Measurements from ENCODE around the gene ZFP36L2. TPM values are rescaled to one million over a fixed set of nuclear protein-coding genes. Genes with fewer than 3 reads are reported as not detected.

The ZFP36L2 gene
- polyA plus RNA-seq, 1 of the 3 experiments (the other 2 are of a cell fraction), result 18.4 TPM

GRCh38 chr2:43226955-43227829 lies 786 bp upstream of the ZFP36L2 start:
- no peaks in the 10 kb centered on the region for H3K9me2 ChIP-seq
- H2AFZ ChIP-seq (ENCODE audit: low read depth), result peak overlapping the region; percentile 51; the same call in 1 of the 2 replicates
- peaks cover 37% of the 10 kb centered on the region for H3F3A ChIP-seq (replicated peaks; ENCODE audit: insufficient read depth)
- ChIA-PET POLR2A (interaction anchor here (0.6 to 3.7 kb wide), 34 partner anchors 13 to 416 kb away, joined by 3 to 24 read pairs (median 4); partner anchors contain the start of gene THADA), CTCF (interaction anchor here (0.7 to 16.3 kb wide), 56 partner anchors 9 to 414 kb away, joined by 3 to 299 read pairs (median 7); no protein-coding TSS in a partner anchor)
- H3K4me3 ChIP-seq (ENCODE audit: low read depth in 2 of 2, low read length in 1 of 2), result peak overlapping the region; percentile 95 to 97
- WGBS (ENCODE audit: low lambda C conversion rate), result 3% methylated on average over 33 of the region's 77 CpGs
- peak overlapping the region; percentile 83 for H3K4me2 ChIP-seq
- DNase-seq, result peak; percentile 91
- H3K9ac ChIP-seq, result peak overlapping the region; percentile 96
- no peaks in the 10 kb centered on the region for H3K9me3 ChIP-seq
- H3K4me1 ChIP-seq (ENCODE audit: control insufficient read depth in 1 of 2, insufficient read depth in 2 of 2, low read depth in 1 of 2, low read length in 1 of 2), result peaks cover 15 to 47% of the 10 kb centered on the region in 2 experiments
- peaks cover 20 to 42% of the 10 kb centered on the region in 2 experiments for H3K36me3 ChIP-seq (replicated peaks in 1 of 2; ENCODE audit: control insufficient read depth in 1 of 2, insufficient read depth in 2 of 2, low read length in 1 of 2)
- peaks cover 56% of the 10 kb centered on the region for H3K79me2 ChIP-seq (ENCODE audit: insufficient read depth)
- H3K27me3 ChIP-seq (ENCODE audit: insufficient read depth), result no peaks in the 10 kb centered on the region
- peak overlapping the region; percentile 91 to 95 for H3K27ac ChIP-seq (ENCODE audit: low read depth in 2 of 2, low read length in 1 of 2)
- H4K20me1 ChIP-seq (ENCODE audit: insufficient read depth), result peaks cover 34% of the 10 kb centered on the region
- TF ChIP-seq NFIC (IDR thresholded peaks at IDR 0.05; ENCODE audit: borderline replicate concordance), result peak; percentile 5; the same call in 1 of the 2 replicates
- TF ChIP-seq TEAD4 (IDR thresholded peaks at IDR 0.05; ENCODE audit: borderline replicate concordance, insufficient read depth), result no peak
- no peak for TF ChIP-seq IRF3 (IDR thresholded peaks at IDR 0.05; ENCODE audit: low read depth, low read length)
- no peak for TF ChIP-seq RFX5 (IDR thresholded peaks at IDR 0.05; ENCODE audit: low read length)
- TF ChIP-seq MXI1 (IDR thresholded peaks at IDR 0.05; ENCODE audit: low read depth, low read length), result peak; percentile 94
- TF ChIP-seq NRF1 (IDR thresholded peaks at IDR 0.05; ENCODE audit: low read depth, low read length), result 0 out of 2 replicates have a peak, but pooled peaks have one; percentile 8
- TF ChIP-seq USF1 (IDR thresholded peaks at IDR 0.05; ENCODE audit: borderline replicate concordance, low read depth), result peak; percentile 22; the same call in 1 of the 2 replicates
- TF ChIP-seq RCOR1 (IDR thresholded peaks at IDR 0.05; ENCODE audit: low read length), result 0 out of 2 replicates have a peak, but pooled peaks have one; percentile 4
- no peak for TF ChIP-seq CTCF (IDR thresholded peaks at IDR 0.05)
- no peak for TF ChIP-seq ELF1 (IDR thresholded peaks at IDR 0.05)
- no peak; the same call in 1 of the 2 replicates for TF ChIP-seq PBX3 (IDR thresholded peaks at IDR 0.05)
- no peak for TF ChIP-seq RXRA (IDR thresholded peaks at IDR 0.05; ENCODE audit: borderline replicate concordance, low read depth)
- peak; percentile 51; the same call in 1 of the 2 replicates for TF ChIP-seq RAD21 (IDR thresholded peaks at IDR 0.05; ENCODE audit: low read length)
- TF ChIP-seq TAF1 (IDR thresholded peaks at IDR 0.05; ENCODE audit: borderline replicate concordance, low read depth, low read length), result peak; percentile 52; the same call in 1 of the 2 replicates
- no peak; the same call in 1 of the 2 replicates for TF ChIP-seq SMC3 (IDR thresholded peaks at IDR 0.05; ENCODE audit: low read depth, low read length)
- no peak for TF ChIP-seq GABPA (IDR thresholded peaks at IDR 0.05; ENCODE audit: low read depth)
- TF ChIP-seq USF2 (IDR thresholded peaks at IDR 0.05; ENCODE audit: borderline replicate concordance, low read depth, low read length), result no peak
- peak; percentile 97 for TF ChIP-seq MAX (IDR thresholded peaks at IDR 0.05; ENCODE audit: low read depth)
- 0 out of 2 replicates have a peak, but pooled peaks have one; percentile 21 for TF ChIP-seq JUND (IDR thresholded peaks at IDR 0.05)
- TF ChIP-seq EP300 (IDR thresholded peaks at IDR 0.05; ENCODE audit: borderline replicate concordance in 1 of 2, low read depth in 1 of 2, low read length in 1 of 2), result peak in 1 of 2 experiments; percentile 16; a peak in 1 of 4 replicates
- TF ChIP-seq MEF2A (IDR thresholded peaks at IDR 0.05; ENCODE audit: borderline replicate concordance, low read depth), result no peak; the same call in 1 of the 2 replicates
- TF ChIP-seq YY1 (IDR thresholded peaks at IDR 0.05; ENCODE audit: low read depth), result no peak; the same call in 1 of the 2 replicates
- peak; percentile 45 for TF ChIP-seq TCF12 (IDR thresholded peaks at IDR 0.05)
- TF ChIP-seq FOXM1 (IDR thresholded peaks at IDR 0.05; ENCODE audit: low read depth), result no peak; the same call in 1 of the 2 replicates
